Measurements from ENCODE around the gene CALHM3.

- TF ChIP-seq NKX3-1 (CRISPR knock-in tag; IDR thresholded peaks at IDR 0.05): no peak
- TF ChIP-seq MED13 (CRISPR knock-in tag; IDR thresholded peaks at IDR 0.05): no peak
- TF ChIP-seq ZNF607 (CRISPR knock-in tag; IDR thresholded peaks at IDR 0.05; ENCODE audit: borderline replicate concordance): no peak
- no peak for TF ChIP-seq FOXK2 (IDR thresholded peaks at IDR 0.05)
- no peak for TF ChIP-seq POLR2A (IDR thresholded peaks at IDR 0.05; ENCODE audit: insufficient read depth in 1 of 2, low read depth in 2 of 2, low read length in 2 of 2)
- no peak for TF ChIP-seq POLR2AphosphoS2 (IDR thresholded peaks at IDR 0.05; ENCODE audit: low read depth, low read length)
- no peak for TF ChIP-seq UBTF (CRISPR knock-in tag; IDR thresholded peaks at IDR 0.05)
Observed at GRCh38 chr10:103478671-103479070, 369 bp downstream of the CALHM3 start.
